Activated CD8-positive, alpha-beta memory T cell treated with anti-CD3 and anti-CD28 coated beads, Interleukin-2, amount 10 ng/mL, durations not matched to agents 7 days and 5 days (primary cell): ENCODE results near the gene AHRR. TPM values are rescaled to one million over a fixed set of nuclear protein-coding genes. Genes with fewer than 3 reads are reported as not detected.

Experiments used
- ATAC-seq: fragments of 150-1000 bp; cut with Tn5 transposase; one replicate; pipeline ENCODE4 v1.10.0; 2021; ENCODE audit warnings: moderate library complexity
- CTCF ChIA-PET: fragments of 350-600 bp; sonication (Branson Sonifier 250); formaldehyde crosslinking; loops from one replicate; lab custom pipeline; 2021; ENCODE audit warnings: antibody characterized with exemption; lab: Charles Lee
- DNase-seq: peaks from one replicate; pipeline ENCODE4 v3.0.0-alpha.2; 2020
- H3K27ac Mint-ChIP-seq: one replicate; pipeline ENCODE4 v1.8.0; 2021; ENCODE audit warnings: mild to moderate bottlenecking, mixed read lengths
- H3K27me3 Mint-ChIP-seq: one replicate; pipeline ENCODE4 v1.8.0; 2021; ENCODE audit warnings: mixed read lengths
- H3K36me3 Mint-ChIP-seq: one replicate; pipeline ENCODE4 v1.8.0; 2021; ENCODE audit warnings: mild to moderate bottlenecking, mixed read lengths
- H3K4me1 Mint-ChIP-seq: one replicate; pipeline ENCODE4 v1.8.0; 2021; ENCODE audit warnings: mixed read lengths
- H3K4me3 Mint-ChIP-seq: one replicate; pipeline ENCODE4 v1.8.0; 2021; ENCODE audit warnings: mild to moderate bottlenecking, moderate library complexity, mixed read lengths
- H3K9me3 Mint-ChIP-seq: one replicate; pipeline ENCODE4 v1.8.0; 2022; ENCODE audit warnings: low read depth, mixed read lengths
- total RNA-seq, 2 experiments: library from RNA; stranded (reverse); gene quantifications; one replicate each; pipeline ENCODE4 v1.2.3, GENCODE V29; 2021

Gene AHRR
- total RNA-seq, 2 experiments from 2014 or later, result 56.8 to 64.0 TPM

GRCh38 chr5:437281-437771 is 115.8 kb downstream of the AHRR start:
- Mint-ChIP-seq H3K9me3 (no peaks in the 10 kb centered on the region), H3K4me1 (peaks cover 15% of the 10 kb centered on the region), H3K27ac (no peak overlapping the region), H3K36me3 (peaks cover 3% of the 10 kb centered on the region), H3K27me3 (no peaks in the 10 kb centered on the region), H3K4me3 (no peak overlapping the region)
- DNase-seq (no peak), ATAC-seq (no peak)
- CTCF ChIA-PET, result interaction anchor here (0.8 to 2.0 kb wide), 3 partner anchors 9 to 219 kb away, joined by 3 to 7 read pairs (median 3); no protein-coding TSS in a partner anchor

DNA sequence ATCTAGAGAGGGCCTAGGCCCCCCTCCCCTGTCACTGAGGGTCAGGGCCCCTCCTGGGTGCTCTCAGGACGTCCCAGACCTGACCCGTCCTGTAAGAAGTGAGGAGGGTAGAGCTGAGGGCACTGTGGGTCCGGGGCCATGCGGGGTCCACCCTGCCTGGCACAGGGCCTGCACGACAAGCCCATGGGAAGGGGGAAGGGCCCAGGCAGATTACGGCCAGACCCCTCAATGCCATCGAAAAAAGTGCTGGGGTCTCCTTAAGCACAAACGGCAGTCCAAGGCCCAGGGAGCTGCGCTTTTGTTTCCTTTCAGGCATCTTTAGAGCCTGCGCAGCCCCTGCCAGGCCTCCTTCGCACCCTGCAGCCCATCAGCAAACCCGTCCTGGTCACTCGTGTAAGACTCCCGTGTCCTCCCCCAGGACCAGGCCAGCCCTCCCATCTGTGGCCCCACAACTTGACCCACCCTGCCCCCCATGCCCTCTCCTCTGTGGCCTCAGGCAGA is 117.0 kb downstream of the AHRR start:
- H3K36me3 Mint-ChIP-seq, result peaks cover 2% of the 10 kb centered on the region
- ATAC-seq (no peak), DNase-seq (no peak)
- H3K27me3 Mint-ChIP-seq, result no peaks in the 10 kb centered on the region
- no peak overlapping the region for H3K4me3 Mint-ChIP-seq
- H3K9me3 Mint-ChIP-seq, result no peaks in the 10 kb centered on the region
- CTCF ChIA-PET, result interaction anchor here (0.6 to 2.0 kb wide), 3 partner anchors 8 to 168 kb away, joined by 5 to 7 read pairs (median 7); no protein-coding TSS in a partner anchor
- H3K4me1 Mint-ChIP-seq, result peaks cover 19% of the 10 kb centered on the region
- no peak overlapping the region for H3K27ac Mint-ChIP-seq

DNA sequence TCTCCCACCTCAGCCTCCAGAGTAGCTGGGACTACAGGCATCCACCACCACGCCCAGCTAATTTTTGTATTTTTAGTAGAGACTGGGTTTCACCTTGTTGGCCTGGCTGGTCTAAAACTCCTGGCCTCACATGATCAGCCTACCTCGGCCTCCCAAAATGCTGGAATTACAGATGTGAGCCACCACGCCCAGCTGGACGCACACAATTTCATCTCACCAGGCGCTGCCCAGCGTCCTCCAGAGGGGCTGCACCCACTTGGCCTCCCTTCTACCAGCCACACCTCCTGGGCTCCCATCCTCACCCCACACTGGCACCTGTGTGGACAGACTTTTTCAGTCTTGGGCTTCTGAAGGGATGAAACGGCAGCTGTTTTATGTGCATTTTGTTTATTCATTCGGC is 117.7 kb downstream of the AHRR start:
- ATAC-seq (no peak), DNase-seq (no peak)
- Mint-ChIP-seq H3K4me1 (peaks cover 24% of the 10 kb centered on the region), H3K27ac (no peak overlapping the region), H3K27me3 (no peaks in the 10 kb centered on the region), H3K4me3 (no peak overlapping the region), H3K9me3 (no peaks in the 10 kb centered on the region), H3K36me3 (peaks cover 2% of the 10 kb centered on the region)
- CTCF ChIA-PET, result interaction anchor here (0.6 to 1.8 kb wide), 2 partner anchors 8 to 168 kb away, joined by 5 to 7 read pairs; no protein-coding TSS in a partner anchor

DNA sequence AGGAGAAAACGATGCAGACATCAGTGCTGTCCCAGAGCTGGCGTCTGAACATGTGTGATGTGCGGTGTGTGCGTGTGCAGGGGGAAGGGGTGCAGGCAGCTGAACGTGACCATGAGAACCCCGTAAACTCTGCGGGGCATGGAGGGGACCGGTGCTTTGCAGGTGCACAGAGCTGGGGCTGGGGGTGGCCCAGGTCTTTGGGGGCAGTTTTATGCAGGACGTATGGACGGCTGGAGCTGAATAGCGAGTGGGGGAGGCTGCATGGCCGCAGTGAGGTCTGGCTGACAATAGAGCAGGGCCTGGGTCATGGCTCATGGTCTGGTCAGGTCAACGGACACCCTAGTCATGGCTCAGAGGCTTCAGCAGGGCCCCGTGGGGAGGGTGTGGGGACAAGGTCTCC is 118.1 kb downstream of the AHRR start:
- CTCF ChIA-PET, result interaction anchor here (0.8 to 1.8 kb wide), 3 partner anchors 9 to 122 kb away, joined by 3 to 7 read pairs (median 3); no protein-coding TSS in a partner anchor

DNA sequence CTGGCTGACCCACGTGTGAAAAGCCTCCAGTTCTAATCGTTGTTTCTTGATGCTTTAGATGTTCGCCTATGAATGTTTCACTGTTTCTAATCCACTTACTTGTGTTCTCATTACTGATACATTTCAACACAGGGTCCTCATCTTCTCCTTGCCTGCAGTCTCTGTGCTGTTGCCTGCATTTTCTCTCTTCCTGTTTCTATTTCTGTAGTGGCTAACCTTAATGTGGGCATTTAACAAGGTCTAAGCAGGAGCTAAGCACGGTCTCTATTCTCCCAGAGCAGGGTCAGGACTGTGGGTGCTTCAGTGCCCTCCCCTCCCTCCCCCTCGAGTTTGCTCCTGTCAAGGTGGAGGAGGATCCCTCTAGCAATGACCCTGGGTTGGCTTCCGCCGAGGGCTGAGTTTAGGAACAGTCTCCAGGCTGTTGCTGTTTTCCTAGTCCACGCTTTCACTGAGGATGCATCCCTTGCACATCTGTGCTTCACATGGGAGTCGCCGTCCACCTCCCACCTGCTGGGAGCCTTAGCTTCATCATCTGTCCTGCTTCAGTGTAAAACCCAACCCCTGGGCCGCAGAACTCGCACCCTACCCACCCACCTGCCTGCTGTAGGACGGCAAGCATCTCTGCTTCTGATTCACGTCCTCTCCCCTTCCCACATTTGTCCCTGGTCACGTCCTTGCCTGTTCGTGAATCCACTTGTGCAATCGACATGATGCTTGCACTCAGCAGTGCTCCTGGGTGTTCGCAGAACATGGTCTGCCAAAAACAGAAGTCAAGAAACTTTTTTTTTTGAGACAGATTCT is 119.1 kb downstream of the AHRR start:
- no peak for DNase-seq
- H3K27ac Mint-ChIP-seq, result no peak overlapping the region
- CTCF ChIA-PET, result interaction anchor here (0.8 to 1.8 kb wide), 3 partner anchors 10 to 123 kb away, joined by 3 to 7 read pairs (median 3); no protein-coding TSS in a partner anchor
- no peaks in the 10 kb centered on the region for H3K9me3 Mint-ChIP-seq
- H3K27me3 Mint-ChIP-seq, result no peaks in the 10 kb centered on the region
- no peak for ATAC-seq
- no peaks in the 10 kb centered on the region for H3K36me3 Mint-ChIP-seq
- H3K4me3 Mint-ChIP-seq, result no peak overlapping the region
- peaks cover 33% of the 10 kb centered on the region for H3K4me1 Mint-ChIP-seq

More for the DNA sequence above, 118.1 kb downstream of the AHRR start:
- DNase-seq, result no peak
- Mint-ChIP-seq H3K4me1 (peaks cover 29% of the 10 kb centered on the region), H3K4me3 (no peak overlapping the region), H3K27me3 (no peaks in the 10 kb centered on the region), H3K27ac (no peak overlapping the region), H3K36me3 (peaks cover 2% of the 10 kb centered on the region), H3K9me3 (no peaks in the 10 kb centered on the region)
- ATAC-seq, result no peak

DNA sequence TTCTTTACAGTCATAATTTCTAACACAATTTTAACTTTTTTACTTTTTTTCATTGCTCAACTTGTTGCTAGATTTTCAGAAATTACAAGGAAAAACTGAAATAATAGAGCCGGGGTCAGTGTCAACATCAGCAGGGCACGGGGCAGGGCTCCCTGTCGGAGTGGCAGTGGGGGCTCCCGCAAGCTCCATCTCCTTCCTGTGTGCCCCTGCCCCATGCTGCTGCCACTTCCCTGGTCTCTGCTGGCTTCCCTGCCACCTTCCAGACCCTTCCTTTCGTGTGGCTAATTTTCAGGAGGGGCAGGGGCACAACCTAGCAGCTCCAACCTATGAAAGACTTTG is 120.5 kb downstream of the AHRR start:
- Mint-ChIP-seq H3K9me3 (no peaks in the 10 kb centered on the region), H3K4me1 (peaks cover 40% of the 10 kb centered on the region), H3K36me3 (peaks cover 7% of the 10 kb centered on the region), H3K4me3 (peak overlapping the region; percentile 92), H3K27me3 (no peaks in the 10 kb centered on the region), H3K27ac (peak overlapping the region; percentile 95)
- no peak for DNase-seq
- no peak for ATAC-seq
- CTCF ChIA-PET, result interaction anchor here (0.5 to 1.2 kb wide), 2 partner anchors 11 to 114 kb away, joined by 3 to 5 read pairs; no protein-coding TSS in a partner anchor

- Mint-ChIP-seq H3K36me3 (peaks cover 12% of the 10 kb centered on the region), H3K9me3 (no peaks in the 10 kb centered on the region), H3K4me1 (peaks cover 41% of the 10 kb centered on the region), H3K27ac (peak within 1 kb of the TSS; percentile 95), H3K27me3 (no peaks in the 10 kb centered on the region), H3K4me3 (peak within 1 kb of the TSS; percentile 92)
- DNase-seq, result peak; percentile 80
- ATAC-seq, result peak; percentile 93
- CTCF ChIA-PET, result interaction anchor here (0.5 to 1.2 kb wide), 2 partner anchors 11 to 114 kb away, joined by 3 to 5 read pairs; no protein-coding TSS in a partner anchor
These were observed 121.1 kb downstream of the AHRR start, which contains the start of gene EXOC3 for GRCh38 chr5:442335-443238. Gene EXOC3 (plus strand): TSS chr5:443176. CDS start chr5:446206, 3,030 bp downstream.

GRCh38 chr5:443239-444151 is 122.0 kb downstream of the AHRR start:
- ATAC-seq, result peak; percentile 48
- H3K4me3 Mint-ChIP-seq, result peak overlapping the region; percentile 92
- CTCF ChIA-PET, result interaction anchor here (0.7 to 2.3 kb wide), 2 partner anchors 121 to 127 kb away, joined by 3 to 6 read pairs; no protein-coding TSS in a partner anchor
- H3K27ac Mint-ChIP-seq, result peak overlapping the region; percentile 75
- no peaks in the 10 kb centered on the region for H3K9me3 Mint-ChIP-seq
- peak; percentile 66 for DNase-seq
- H3K36me3 Mint-ChIP-seq, result peaks cover 19% of the 10 kb centered on the region
- peaks cover 43% of the 10 kb centered on the region for H3K4me1 Mint-ChIP-seq
- H3K27me3 Mint-ChIP-seq, result no peaks in the 10 kb centered on the region

- H3K27ac Mint-ChIP-seq, result peak overlapping the region; percentile 75
- peak overlapping the region; percentile 92 for H3K4me3 Mint-ChIP-seq
- no peaks in the 10 kb centered on the region for H3K9me3 Mint-ChIP-seq
- DNase-seq, result no peak
- H3K4me1 Mint-ChIP-seq, result peaks cover 43% of the 10 kb centered on the region
- CTCF ChIA-PET, result interaction anchor here (2.3 kb wide), 1 partner anchor 127 kb away, joined by 6 read pairs; no protein-coding TSS in a partner anchor
- ATAC-seq, result no peak
- H3K36me3 Mint-ChIP-seq, result peaks cover 27% of the 10 kb centered on the region
- H3K27me3 Mint-ChIP-seq, result no peaks in the 10 kb centered on the region
These were observed 122.7 kb downstream of the AHRR start for GRCh38 chr5:444226-444625.

DNA sequence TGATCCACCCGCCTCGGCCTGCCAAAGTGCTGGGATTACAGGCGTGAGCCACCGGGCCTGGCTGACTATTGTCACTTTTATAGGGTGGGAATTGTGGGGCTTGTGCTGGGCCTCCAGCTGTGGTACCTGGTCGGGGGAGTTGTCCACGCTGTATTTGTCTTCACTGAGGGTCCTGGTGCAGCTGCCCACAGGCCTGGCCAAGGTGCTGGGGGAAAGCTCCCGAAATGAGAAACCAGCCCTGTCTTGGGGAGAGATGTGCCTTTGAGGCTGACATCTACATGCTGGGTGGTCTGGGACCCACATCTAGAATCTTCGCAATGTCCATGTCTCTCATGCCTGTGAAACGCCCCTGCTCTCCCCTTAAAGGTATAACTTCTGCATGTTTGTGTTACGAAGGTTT is 124.1 kb downstream of the AHRR start:
- CTCF ChIA-PET, result interaction anchor here (1.3 to 2.3 kb wide), 8 partner anchors 8 to 199 kb away, joined by 4 to 28 read pairs (median 6); no protein-coding TSS in a partner anchor
- Mint-ChIP-seq H3K36me3 (peaks cover 38% of the 10 kb centered on the region), H3K27ac (no peak overlapping the region), H3K4me1 (peaks cover 40% of the 10 kb centered on the region), H3K27me3 (no peaks in the 10 kb centered on the region), H3K4me3 (no peak overlapping the region), H3K9me3 (no peaks in the 10 kb centered on the region)
- no peak for DNase-seq
- no peak for ATAC-seq

- Mint-ChIP-seq H3K4me1 (peaks cover 35% of the 10 kb centered on the region), H3K4me3 (no peak overlapping the region), H3K36me3 (peaks cover 44% of the 10 kb centered on the region), H3K9me3 (no peaks in the 10 kb centered on the region), H3K27ac (peak overlapping the region; percentile 5), H3K27me3 (no peaks in the 10 kb centered on the region)
- ATAC-seq (no peak), DNase-seq (no peak)
- CTCF ChIA-PET, result interaction anchor here (0.6 to 2.3 kb wide), 27 partner anchors 8 to 456 kb away, joined by 3 to 28 read pairs (median 4); partner anchors contain the start of genes AHRR, BRD9 and TRIP13
These were observed 124.8 kb downstream of the AHRR start for GRCh38 chr5:446066-446882.
